RPMI7951 (cell line): ENCODE data around the gene ANKS4B. TPM values are rescaled to one million over a fixed set of nuclear protein-coding genes. Genes with fewer than 3 reads are reported as not detected.
"Not testable (repeated sequence)": the region's sequence is repeated elsewhere in the genome, so short reads cannot be mapped to it uniquely, and the experiment has no call there.

ENCODE experiments used
- DNase-seq: peaks from one replicate; pipeline ENCODE4 v3.0.0-alpha.2; 2012; ENCODE audit warnings: low read depth
- total RNA-seq: library from RNA; depleted of rRNA; stranded (reverse); fragments of >200 nt; shearing (Covaris generic); gene quantifications from 2 replicates; pipeline ENCODE4 v1.2.3, GENCODE V29; 2014; rRNA removed

ANKS4B gene
- total RNA-seq = not detected in 2 replicates

- no peak for DNase-seq
Observed at GRCh38 chr16:21233521-21234150, at the start of gene ANKS4B. Gene ANKS4B, plus strand, starts transcription at chr16:21233699. Its CDS starts 39 bp downstream, at chr16:21233738.

- DNase-seq = no peak
Observed at GRCh38 chr16:21183995-21184394, 49.5 kb upstream of the ANKS4B start.

GRCh38 chr16:21184834-21185233 lies 48.7 kb upstream of the ANKS4B start:
- peak; percentile 45 for DNase-seq

- DNase-seq = no peak
Observed at GRCh38 chr16:21185659-21186325, 47.7 kb upstream of the ANKS4B start.

- peak; percentile 47 for DNase-seq
Observed at GRCh38 chr16:21186326-21186691, 47.2 kb upstream of the ANKS4B start.

GRCh38 chr16:21189311-21189710 lies 44.2 kb upstream of the ANKS4B start:
- no peak for DNase-seq

- DNase-seq = no peak
Observed at GRCh38 chr16:21190013-21190412, 43.5 kb upstream of the ANKS4B start.

GRCh38 chr16:21190599-21190998 lies 42.9 kb upstream of the ANKS4B start:
- peak; percentile 65 for DNase-seq

- no peak for DNase-seq
Observed at GRCh38 chr16:21192991-21193390, 40.5 kb upstream of the ANKS4B start.

GRCh38 chr16:21194771-21195301 lies 38.7 kb upstream of the ANKS4B start:
- DNase-seq = peak; percentile 4

GRCh38 chr16:21195330-21195729 lies 38.2 kb upstream of the ANKS4B start:
- not testable (repeated sequence) for DNase-seq

GRCh38 chr16:21197112-21197511 lies 36.4 kb upstream of the ANKS4B start:
- DNase-seq = no peak

GRCh38 chr16:21197621-21198020 lies 35.9 kb upstream of the ANKS4B start:
- DNase-seq = no peak

GRCh38 chr16:21199607-21200218 lies 33.8 kb upstream of the ANKS4B start:
- no peak for DNase-seq

GRCh38 chr16:21203155-21203797 lies 30.2 kb upstream of the ANKS4B start:
- no peak for DNase-seq

- no peak for DNase-seq
Observed at GRCh38 chr16:21205303-21205702, 28.2 kb upstream of the ANKS4B start.

GRCh38 chr16:21206550-21206949 lies 26.9 kb upstream of the ANKS4B start:
- DNase-seq = no peak

- no peak for DNase-seq
Observed at GRCh38 chr16:21208446-21209230, 24.9 kb upstream of the ANKS4B start.

- DNase-seq = no peak
Observed at GRCh38 chr16:21211486-21211885, 22.0 kb upstream of the ANKS4B start, which contains the start of gene ZP2. Gene ZP2, minus strand, starts transcription at chr16:21211574. Its CDS starts 27 bp downstream, at chr16:21211547.

- no peak for DNase-seq
Observed at GRCh38 chr16:21214086-21214485, 19.4 kb upstream of the ANKS4B start.

- no peak for DNase-seq
Observed at GRCh38 chr16:21217121-21217520, 16.4 kb upstream of the ANKS4B start.
